Fibroblast of mammary gland (primary cell): ENCODE data around the gene PLA2G2E.

Source experiments
- DNase-seq: peaks from one replicate; pipeline ENCODE4 v3.0.0-alpha.2; 2010; ENCODE audit warnings: low read depth
- H3K4me3 ChIP-seq: 2 replicates; pipeline ENCODE4 v1.5.1; 2011; ENCODE audit warnings: low read depth, mild to moderate bottlenecking, low read length, moderate library complexity; ENCODE audit not compliant: control insufficient read depth
- TF ChIP-seq, protein P1 (sequence below): conservative IDR thresholded peaks from 2 replicates; pipeline ENCODE4 v1.5.1; 2011; ENCODE audit warnings: low read depth, low read length, inconsistent platforms; ENCODE audit not compliant: control insufficient read depth, insufficient read depth

Gene PLA2G2E, protein sequence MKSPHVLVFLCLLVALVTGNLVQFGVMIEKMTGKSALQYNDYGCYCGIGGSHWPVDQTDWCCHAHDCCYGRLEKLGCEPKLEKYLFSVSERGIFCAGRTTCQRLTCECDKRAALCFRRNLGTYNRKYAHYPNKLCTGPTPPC

DNA sequence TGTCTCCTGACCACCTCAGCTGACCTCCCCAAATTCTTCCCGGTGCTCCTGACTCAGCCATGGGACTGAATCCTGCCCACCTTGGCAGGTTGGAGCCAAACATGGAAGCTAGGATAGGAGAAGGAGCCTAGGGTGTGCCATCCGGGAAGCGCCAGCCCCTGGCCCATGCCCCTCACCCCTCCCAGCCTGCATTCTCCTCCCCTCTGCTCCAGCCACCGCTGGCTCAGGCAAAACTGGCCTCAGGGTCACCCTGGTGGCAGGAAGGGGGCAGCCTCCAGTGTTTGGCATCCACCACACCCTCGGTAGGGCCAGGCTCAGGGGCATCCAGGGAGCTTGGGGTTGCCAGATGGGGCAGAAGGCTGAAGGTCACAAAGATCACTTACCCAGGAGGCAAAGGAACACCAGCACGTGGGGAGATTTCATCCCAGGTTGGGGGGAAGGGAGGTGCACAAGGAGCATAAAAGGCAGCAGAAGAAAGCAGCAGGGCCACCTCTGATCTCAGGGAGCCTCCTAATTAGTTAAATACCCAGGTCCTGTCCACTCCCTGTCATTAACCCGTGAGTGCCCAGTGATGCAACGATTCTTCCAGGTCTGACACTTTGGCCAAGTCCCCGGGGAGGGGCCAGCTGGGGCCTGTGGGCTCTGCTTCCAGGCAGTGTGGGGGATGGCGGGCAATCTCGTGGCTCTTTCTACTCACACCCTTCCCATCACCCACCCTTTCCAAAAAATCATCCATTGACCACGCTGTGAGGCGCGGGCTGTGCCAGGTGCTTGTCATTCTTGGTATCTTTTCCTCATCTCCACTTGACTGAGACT, at the start of gene PLA2G2E:
Gene PLA2G2E (minus strand): TSS at position 481 of the 816 bp plus-strand sequence. CDS start 58 bp downstream, at position 423.
- H3K4me3 ChIP-seq = no peak within 1 kb of the TSS
- no peak for DNase-seq
- TF ChIP-seq, protein P1, sequence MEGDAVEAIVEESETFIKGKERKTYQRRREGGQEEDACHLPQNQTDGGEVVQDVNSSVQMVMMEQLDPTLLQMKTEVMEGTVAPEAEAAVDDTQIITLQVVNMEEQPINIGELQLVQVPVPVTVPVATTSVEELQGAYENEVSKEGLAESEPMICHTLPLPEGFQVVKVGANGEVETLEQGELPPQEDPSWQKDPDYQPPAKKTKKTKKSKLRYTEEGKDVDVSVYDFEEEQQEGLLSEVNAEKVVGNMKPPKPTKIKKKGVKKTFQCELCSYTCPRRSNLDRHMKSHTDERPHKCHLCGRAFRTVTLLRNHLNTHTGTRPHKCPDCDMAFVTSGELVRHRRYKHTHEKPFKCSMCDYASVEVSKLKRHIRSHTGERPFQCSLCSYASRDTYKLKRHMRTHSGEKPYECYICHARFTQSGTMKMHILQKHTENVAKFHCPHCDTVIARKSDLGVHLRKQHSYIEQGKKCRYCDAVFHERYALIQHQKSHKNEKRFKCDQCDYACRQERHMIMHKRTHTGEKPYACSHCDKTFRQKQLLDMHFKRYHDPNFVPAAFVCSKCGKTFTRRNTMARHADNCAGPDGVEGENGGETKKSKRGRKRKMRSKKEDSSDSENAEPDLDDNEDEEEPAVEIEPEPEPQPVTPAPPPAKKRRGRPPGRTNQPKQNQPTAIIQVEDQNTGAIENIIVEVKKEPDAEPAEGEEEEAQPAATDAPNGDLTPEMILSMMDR = no peak

- TF ChIP-seq, protein P1 = no peak
- no peak for DNase-seq
- no peak overlapping the region for H3K4me3 ChIP-seq
These were observed 48.2 kb upstream of the PLA2G2E start for GRCh38 chr1:19971664-19972063.

DNA sequence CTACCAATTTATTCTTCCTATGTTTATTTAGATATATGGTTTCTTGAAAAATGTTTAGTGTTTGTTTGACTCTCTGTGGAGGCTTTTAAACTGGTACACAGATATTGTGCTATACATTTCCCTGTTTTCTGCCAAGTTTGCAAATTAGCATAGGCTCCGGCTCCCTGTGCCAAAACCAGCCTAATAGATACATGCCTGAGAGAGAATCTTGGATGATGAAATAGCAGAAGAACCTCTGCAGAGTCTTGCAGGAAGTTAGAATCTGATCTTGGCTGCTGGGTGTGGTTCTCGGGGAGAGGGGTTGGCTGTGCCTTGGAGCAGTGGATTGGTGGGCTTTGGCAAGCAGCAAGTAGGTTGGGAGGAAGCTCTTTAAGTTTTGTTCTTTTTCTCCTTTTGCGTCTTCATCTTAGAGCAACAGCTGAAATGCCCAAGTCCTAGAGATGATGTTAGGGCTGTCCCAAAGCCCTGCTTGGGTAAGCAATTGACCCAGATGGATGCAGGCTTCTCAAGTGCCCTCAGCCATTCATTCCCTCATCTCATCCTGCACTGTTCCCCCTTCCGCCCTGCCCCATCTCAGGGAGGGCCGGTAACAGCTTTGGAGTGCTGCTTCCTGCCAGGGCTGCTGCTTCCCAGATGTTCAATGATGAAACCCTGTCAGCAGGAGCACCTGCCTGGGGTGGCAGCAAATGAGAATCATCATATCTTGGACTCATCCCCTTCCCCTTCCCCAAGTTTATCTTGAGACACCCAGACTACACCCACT, 46.7 kb upstream of the PLA2G2E start:
- no peak for DNase-seq
- TF ChIP-seq, protein P1 = no peak
- no peak overlapping the region for H3K4me3 ChIP-seq

- no peak overlapping the region for H3K4me3 ChIP-seq
- TF ChIP-seq, protein P1 = no peak
- DNase-seq = peak; percentile 66
These were observed 44.4 kb upstream of the PLA2G2E start for GRCh38 chr1:19967808-19968207.

DNA sequence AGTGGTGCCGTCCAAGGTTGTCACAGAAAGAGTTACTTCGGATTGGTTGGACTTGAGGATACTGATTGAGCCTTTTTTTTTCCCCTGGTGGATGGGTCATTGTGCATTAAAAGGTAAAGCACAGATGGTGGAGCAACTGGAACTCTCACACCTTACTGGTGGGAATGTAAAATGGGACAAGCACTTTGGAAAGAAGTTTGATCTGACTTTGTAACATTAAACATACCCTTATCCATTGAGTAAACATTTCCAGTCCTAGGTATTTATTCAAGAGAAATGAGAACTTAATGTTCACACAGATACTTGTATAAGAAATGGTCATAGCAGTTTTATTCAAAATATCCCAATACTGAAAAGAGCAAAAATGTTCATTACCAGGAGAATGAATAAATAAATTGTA, 41.1 kb upstream of the PLA2G2E start:
- no peak for DNase-seq
- H3K4me3 ChIP-seq = no peak overlapping the region
- TF ChIP-seq, protein P1 = no peak

GRCh38 chr1:19963636-19964035, 40.2 kb upstream of the PLA2G2E start:
- no peak for DNase-seq
- TF ChIP-seq, protein P1 = no peak
- no peak overlapping the region for H3K4me3 ChIP-seq
